SH-SY5Y (cell line): ENCODE results near the gene DSCAM.

ENCODE experiments used
- GATA2 ChIP-seq: IDR thresholded peaks from 2 replicates; pipeline ENCODE4 v1.6.1; 2011; ENCODE audit warnings: mild to moderate bottlenecking, low read depth, low read length
- GATA3 ChIP-seq: IDR thresholded peaks from 2 replicates; pipeline ENCODE4 v1.6.1; 2011; ENCODE audit warnings: low read depth, mild to moderate bottlenecking, low read length, moderate library complexity

Gene DSCAM

GRCh38 chr21:40176724-40177123 lies 670.2 kb downstream of the DSCAM start:
- no peak; the same call in none of the 2 replicates for TF ChIP-seq GATA2
- TF ChIP-seq GATA3: no peak

GRCh38 chr21:40173816-40174215 lies 673.1 kb downstream of the DSCAM start:
- no peak for TF ChIP-seq GATA2
- TF ChIP-seq GATA3: no peak

- TF ChIP-seq GATA3: no peak
- no peak for TF ChIP-seq GATA2
Observed at GRCh38 chr21:40169971-40170370, 677.0 kb downstream of the DSCAM start.

- TF ChIP-seq GATA3: no peak
- no peak for TF ChIP-seq GATA2
Observed at GRCh38 chr21:40166291-40166843, 680.6 kb downstream of the DSCAM start.

- TF ChIP-seq GATA3 (no peak), GATA2 (no peak)
Observed at GRCh38 chr21:40165773-40166070, 681.2 kb downstream of the DSCAM start.

- TF ChIP-seq GATA3 (no peak), GATA2 (no peak)
Observed at GRCh38 chr21:40164905-40165772, 681.8 kb downstream of the DSCAM start.

GRCh38 chr21:40162075-40162474 lies 684.9 kb downstream of the DSCAM start:
- no peak for TF ChIP-seq GATA2
- TF ChIP-seq GATA3: no peak

GRCh38 chr21:40160911-40161310 lies 686.0 kb downstream of the DSCAM start:
- TF ChIP-seq GATA2: no peak
- no peak for TF ChIP-seq GATA3

- no peak for TF ChIP-seq GATA3
Observed at GRCh38 chr21:40158366-40158765, 688.6 kb downstream of the DSCAM start.

GRCh38 chr21:40155563-40155962 lies 691.4 kb downstream of the DSCAM start:
- no peak for TF ChIP-seq GATA2
- no peak for TF ChIP-seq GATA3

GRCh38 chr21:40153351-40153750 lies 693.6 kb downstream of the DSCAM start:
- TF ChIP-seq GATA2: no peak
- TF ChIP-seq GATA3: no peak

- TF ChIP-seq GATA3: no peak
- TF ChIP-seq GATA2: no peak
Observed at GRCh38 chr21:40152476-40152875, 694.5 kb downstream of the DSCAM start.

- TF ChIP-seq GATA2: no peak
- no peak for TF ChIP-seq GATA3
Observed at GRCh38 chr21:40151611-40152010, 695.3 kb downstream of the DSCAM start.

GRCh38 chr21:40146216-40146837 lies 700.6 kb downstream of the DSCAM start:
- no peak for TF ChIP-seq GATA2
- TF ChIP-seq GATA3: no peak

- no peak for TF ChIP-seq GATA3
- no peak for TF ChIP-seq GATA2
Observed at GRCh38 chr21:40143822-40144525, 703.0 kb downstream of the DSCAM start.
